ENCODE data around the gene PVALB.

- TF ChIP-seq POLR2A (IDR thresholded peaks at IDR 0.05; ENCODE audit: low read depth, low read length) (no peak), POLR2AphosphoS5 (IDR thresholded peaks at IDR 0.05; ENCODE audit: low read depth, low read length) (no peak)
Measured at GRCh38 chr22:36764641-36765040, 52.2 kb downstream of the PVALB start.
